ENCODE measurements around the gene KIAA1191. TPM values are rescaled to one million over a fixed set of nuclear protein-coding genes. Genes with fewer than 3 reads are reported as not detected.
"Not testable (repeated sequence)": the region's sequence is repeated elsewhere in the genome, so short reads cannot be mapped to it uniquely, and the experiment has no call there.

The KIAA1191 gene
- total RNA-seq, 4 donors from 2014 or later, result 80.8 to 157 (median 111) TPM

DNA sequence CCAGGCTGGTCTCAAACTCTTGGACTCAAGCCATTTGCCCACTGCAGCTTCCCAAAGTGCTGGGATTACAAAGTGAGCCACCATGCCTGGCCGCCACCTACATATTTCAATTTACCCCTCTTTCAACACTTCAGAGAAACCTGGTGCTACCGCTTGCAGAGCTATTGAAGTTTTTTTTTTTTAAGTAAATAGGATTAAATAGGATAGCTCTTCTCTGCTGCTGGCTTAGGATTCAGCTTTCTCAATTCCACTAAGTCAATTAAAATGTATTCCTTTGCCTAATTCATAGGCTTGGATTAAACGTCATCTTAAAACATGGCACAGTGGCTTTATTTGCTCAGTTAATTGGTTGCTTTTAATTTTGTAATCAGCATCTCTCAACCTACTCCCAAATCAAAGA is 41.0 kb downstream of the KIAA1191 start:
- Histone ChIP-seq H3K4me3 (no peak overlapping the region), H3K27me3 (no peaks in the 10 kb centered on the region), H3K36me3 (peaks cover 0 to 24% (median 12%) of the 10 kb centered on the region in 4 donors), H3K9me3 (no peaks in the 10 kb centered on the region), H3K27ac (no peak overlapping the region), H3K4me1 (no peaks in the 10 kb centered on the region)
- in situ Hi-C loops (cut with MboI; ENCODE audit: low pct_ligation_motif_present in 1 of 4, low pct_unique_long_range_greater_than_20kb in 1 of 4, low sequenced_read_pairs in 3 of 4) (no loop called here), intact Hi-C loops (cut with DNase I; ENCODE audit: low total_unique reads) (no loop called here)
- DNase-seq, result no peak
- WGBS, 2 donors (ENCODE audit: low coverage in 1 of 2), result 89 to 96% methylated on average over 3 of the region's 3 CpGs
- TF ChIP-seq, protein P1, sequence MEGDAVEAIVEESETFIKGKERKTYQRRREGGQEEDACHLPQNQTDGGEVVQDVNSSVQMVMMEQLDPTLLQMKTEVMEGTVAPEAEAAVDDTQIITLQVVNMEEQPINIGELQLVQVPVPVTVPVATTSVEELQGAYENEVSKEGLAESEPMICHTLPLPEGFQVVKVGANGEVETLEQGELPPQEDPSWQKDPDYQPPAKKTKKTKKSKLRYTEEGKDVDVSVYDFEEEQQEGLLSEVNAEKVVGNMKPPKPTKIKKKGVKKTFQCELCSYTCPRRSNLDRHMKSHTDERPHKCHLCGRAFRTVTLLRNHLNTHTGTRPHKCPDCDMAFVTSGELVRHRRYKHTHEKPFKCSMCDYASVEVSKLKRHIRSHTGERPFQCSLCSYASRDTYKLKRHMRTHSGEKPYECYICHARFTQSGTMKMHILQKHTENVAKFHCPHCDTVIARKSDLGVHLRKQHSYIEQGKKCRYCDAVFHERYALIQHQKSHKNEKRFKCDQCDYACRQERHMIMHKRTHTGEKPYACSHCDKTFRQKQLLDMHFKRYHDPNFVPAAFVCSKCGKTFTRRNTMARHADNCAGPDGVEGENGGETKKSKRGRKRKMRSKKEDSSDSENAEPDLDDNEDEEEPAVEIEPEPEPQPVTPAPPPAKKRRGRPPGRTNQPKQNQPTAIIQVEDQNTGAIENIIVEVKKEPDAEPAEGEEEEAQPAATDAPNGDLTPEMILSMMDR (IDR thresholded peaks at IDR 0.05), result no peak
- no peak for TF ChIP-seq EP300 (IDR thresholded peaks at IDR 0.05; ENCODE audit: low read depth)
- no peak for TF ChIP-seq POLR2A (IDR thresholded peaks at IDR 0.05)
- no peak for TF ChIP-seq POLR2AphosphoS5 (IDR thresholded peaks at IDR 0.05)

DNA sequence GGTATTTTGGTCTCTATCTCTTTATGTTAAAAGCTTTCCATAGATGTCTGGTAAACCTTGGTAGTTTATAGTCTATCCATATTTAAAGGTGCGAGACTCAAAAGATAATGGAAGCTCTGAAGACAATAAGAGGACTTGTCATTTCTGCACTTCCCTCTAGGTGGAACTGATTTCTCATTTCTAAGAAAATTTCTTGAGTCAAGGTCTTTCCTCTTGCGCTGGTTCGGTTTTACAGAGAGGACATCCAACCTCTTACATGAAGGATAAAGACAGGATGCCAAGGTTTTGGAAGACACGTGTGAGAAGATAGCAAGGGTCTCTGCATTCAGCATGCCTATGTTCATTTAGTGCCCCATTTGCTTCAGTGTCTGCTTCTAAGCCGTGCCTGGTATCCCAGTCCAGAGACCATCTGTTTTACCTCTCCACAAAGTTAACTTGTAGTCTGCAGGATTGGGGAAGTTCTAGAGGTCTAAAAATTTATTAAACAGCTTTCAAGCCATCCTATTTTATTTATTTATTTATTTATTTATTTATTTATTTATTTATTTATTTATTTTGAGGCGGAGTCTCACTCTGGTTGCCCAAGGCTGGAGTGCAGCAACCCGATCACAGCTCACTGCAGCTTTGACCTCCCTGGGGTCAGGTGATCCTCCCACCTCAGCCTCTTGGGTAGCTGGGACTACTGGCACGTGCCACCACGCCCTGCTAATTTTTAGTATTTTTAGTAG is 41.6 kb downstream of the KIAA1191 start:
- H3K27me3 ChIP-seq, result no peaks in the 10 kb centered on the region
- in situ Hi-C loops (cut with MboI; ENCODE audit: low pct_ligation_motif_present in 1 of 4, low pct_unique_long_range_greater_than_20kb in 1 of 4, low sequenced_read_pairs in 3 of 4), result no loop called here
- intact Hi-C loops (cut with DNase I; ENCODE audit: low total_unique reads), result no loop called here
- no peak for DNase-seq
- 88 to 97% methylated on average over 7 to 9 of the region's 9 CpGs for WGBS, 2 donors (ENCODE audit: low coverage in 1 of 2)
- H3K9me3 ChIP-seq, result no peaks in the 10 kb centered on the region
- TF ChIP-seq, protein P1 (IDR thresholded peaks at IDR 0.05), result peak in 1 of 5 experiments; percentile 3
- TF ChIP-seq POLR2A (IDR thresholded peaks at IDR 0.05), result no peak
- no peak overlapping the region for H3K27ac ChIP-seq
- H3K36me3 ChIP-seq, result peaks cover 0 to 24% (median 12%) of the 10 kb centered on the region in 4 donors
- no peaks in the 10 kb centered on the region for H3K4me1 ChIP-seq
- no peak overlapping the region for H3K4me3 ChIP-seq

DNA sequence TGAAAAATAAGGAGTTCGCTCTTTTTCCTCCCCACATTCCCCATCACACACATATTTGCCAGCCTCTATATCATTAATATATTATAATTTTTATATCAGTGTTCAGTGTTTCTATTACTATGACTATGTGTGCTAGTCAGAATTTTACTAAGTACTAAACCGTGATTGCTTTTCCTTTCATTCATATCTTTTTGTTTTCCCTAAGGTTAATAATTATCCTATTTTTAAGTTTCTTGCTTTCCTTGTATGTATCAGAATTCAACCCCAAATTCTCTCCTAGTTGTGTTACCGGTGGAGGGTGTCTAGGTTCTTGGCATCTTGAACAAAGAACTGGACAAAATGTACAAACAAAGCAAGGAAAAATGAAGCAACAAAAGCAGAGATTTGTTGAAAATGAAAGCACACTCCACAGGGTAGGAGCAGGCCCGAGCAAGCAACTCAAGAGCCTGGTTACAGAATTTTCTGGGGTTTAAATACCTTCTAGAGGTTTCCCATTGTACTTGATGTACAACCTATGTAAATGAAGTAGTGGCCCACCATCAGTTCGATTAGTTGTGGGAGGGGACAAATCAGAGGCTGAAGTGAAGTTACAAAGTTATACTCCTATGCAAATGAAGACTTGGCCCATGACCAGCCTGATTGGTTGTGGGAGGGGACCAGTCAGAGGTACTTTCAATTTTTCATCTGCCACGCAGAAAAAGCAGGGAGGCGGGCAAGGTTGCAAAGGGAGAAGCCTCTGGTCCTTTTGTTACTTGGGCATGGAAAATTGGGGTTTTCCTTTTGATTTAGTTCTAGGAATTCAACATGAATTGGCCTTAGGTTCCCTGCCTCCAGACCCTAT is 43.8 kb downstream of the KIAA1191 start:
- H3K4me3 ChIP-seq, result no peak overlapping the region
- TF ChIP-seq POLR2AphosphoS5 (IDR thresholded peaks at IDR 0.05), result no peak
- TF ChIP-seq, protein P1 (IDR thresholded peaks at IDR 0.05), result no peak
- peaks cover 0 to 20% (median 8%) of the 10 kb centered on the region in 4 donors for H3K36me3 ChIP-seq
- WGBS, 2 donors (ENCODE audit: low coverage in 1 of 2), result 67 to 80% methylated on average over 7 of the region's 7 CpGs
- H3K4me1 ChIP-seq, result no peaks in the 10 kb centered on the region
- in situ Hi-C loops (cut with MboI; ENCODE audit: low pct_ligation_motif_present in 1 of 4, low pct_unique_long_range_greater_than_20kb in 1 of 4, low sequenced_read_pairs in 3 of 4), result no loop called here
- DNase-seq, result no peak
- no peaks in the 10 kb centered on the region for H3K9me3 ChIP-seq
- intact Hi-C loops (cut with DNase I; ENCODE audit: low total_unique reads), result no loop called here
- H3K27me3 ChIP-seq, result no peaks in the 10 kb centered on the region
- H3K27ac ChIP-seq, result no peak overlapping the region

DNA sequence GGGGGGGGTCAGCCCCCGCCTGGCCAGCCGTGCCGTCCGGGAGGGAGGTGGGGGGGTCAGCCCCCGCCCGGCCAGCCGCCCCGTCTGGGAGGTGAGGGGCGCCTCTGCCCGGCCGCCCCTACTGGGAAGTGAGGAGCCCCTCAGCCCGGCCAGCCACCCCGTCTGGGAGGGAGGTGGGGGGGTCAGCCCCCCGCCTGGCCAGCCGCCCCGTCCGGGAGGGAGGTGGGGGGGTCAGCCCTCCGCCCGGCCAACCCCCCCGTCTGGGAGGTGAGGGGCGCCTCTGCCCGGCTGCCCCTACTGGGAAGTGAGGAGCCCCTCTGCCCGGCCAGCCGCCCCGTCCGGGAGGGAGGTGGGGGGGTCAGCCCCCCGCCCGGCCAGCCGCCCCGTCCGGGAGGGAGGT is 56.2 kb downstream of the KIAA1191 start:
- H3K27me3 ChIP-seq; H3K9me3 ChIP-seq; H3K4me3 ChIP-seq; DNase-seq; in situ Hi-C loops (cut with MboI; ENCODE audit: low pct_ligation_motif_present in 1 of 4, low pct_unique_long_range_greater_than_20kb in 1 of 4, low sequenced_read_pairs in 3 of 4); H3K27ac ChIP-seq; H3K4me1 ChIP-seq; intact Hi-C loops (cut with DNase I; ENCODE audit: low total_unique reads): not testable (repeated sequence)
- H3K36me3 ChIP-seq, result peaks cover 0 to 17% (median 4%) of the 10 kb centered on the region in 4 donors
- no CpG with 5 or more reads among the region's 31 CpGs for WGBS, 2 donors (ENCODE audit: low coverage in 1 of 2)

Small RNA genes within 50 kb of the gene (small RNA-seq; reads per million reads assigned to genes)
- 0 to 2.5 (median 0.65) reads per million in 4 donors for gene MIR1271

Other genes starting within 250 kb of the KIAA1191 start
- 10 to 100 TPM; 15.0 to 21.2 (median 17.7) TPM for gene SIMC1, start 123.3 kb downstream of the KIAA1191 start, total RNA-seq
- gene ARL10, start 3.7 kb upstream of the KIAA1191 start, total RNA-seq, result 1 to 10 TPM; 1.1 to 4.9 (median 2.6) TPM
- gene NOP16, start 26.8 kb upstream of the KIAA1191 start, total RNA-seq, result 10 to 100 TPM in 1 of 4 donors, 1 to 10 TPM in 3; 1.8 to 12.7 (median 8.5) TPM
- gene HIGD2A, start 27.0 kb upstream of the KIAA1191 start, total RNA-seq, result 100 to 1,000 TPM; 158 to 320 (median 207) TPM
- 100 to 1,000 TPM; 167 to 272 (median 265) TPM for gene CLTB, start 54.8 kb upstream of the KIAA1191 start, total RNA-seq
- gene FAF2, start 86.6 kb upstream of the KIAA1191 start, total RNA-seq, result 10 to 100 TPM in 3 of 4 donors, 1 to 10 TPM in 1; 3.8 to 32.4 (median 26.5) TPM
- gene RNF44, start 175.6 kb upstream of the KIAA1191 start, total RNA-seq, result 10 to 100 TPM; 43.8 to 65.6 (median 54.8) TPM
- 100 to 1,000 TPM in 2 of 4 donors, 10 to 100 TPM in 2; 15.5 to 257 (median 104) TPM for gene CDHR2, start 187.6 kb upstream of the KIAA1191 start, total RNA-seq
- 1 to 10 TPM; 1.6 to 9.7 (median 3.6) TPM for gene GPRIN1, start 248.4 kb upstream of the KIAA1191 start, total RNA-seq